Activated T-cell treated with anti-CD3 and anti-CD28 coated beads, Interleukin-2, amount 50 U/mL, for 1 hour (primary cell): ENCODE results near the gene ZNF766.
"Not testable (repeated sequence)": the region's sequence is repeated elsewhere in the genome, so short reads cannot be mapped to it uniquely, and the experiment has no call there.

Experiments used
- DNase-seq: peaks from one replicate; pipeline ENCODE4 v3.0.0-alpha.2; 2020

Gene ZNF766

GRCh38 chr19:52277471-52277870 lies 8.1 kb downstream of the ZNF766 start:
- no peak for DNase-seq

DNA sequence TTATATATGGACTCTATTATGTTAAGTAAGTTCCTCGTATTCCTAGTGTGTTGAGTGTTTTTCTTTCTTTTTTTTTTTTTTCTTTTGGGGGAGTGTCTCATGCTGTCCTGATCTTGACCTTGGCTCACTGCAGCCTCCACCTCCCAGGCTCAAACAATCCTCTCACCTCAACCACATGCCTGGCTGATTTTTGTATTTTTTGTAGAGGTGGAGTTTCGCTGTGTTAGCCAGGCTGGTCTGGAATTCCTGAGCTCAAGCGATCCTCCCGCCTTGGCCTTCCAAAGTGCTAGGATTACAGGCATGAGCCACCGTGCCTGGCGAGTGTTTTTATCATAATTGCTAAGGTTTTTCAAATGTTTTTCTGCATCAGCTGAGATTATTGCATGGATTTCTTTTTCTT lies 16.9 kb downstream of the ZNF766 start:
- no peak for DNase-seq

DNA sequence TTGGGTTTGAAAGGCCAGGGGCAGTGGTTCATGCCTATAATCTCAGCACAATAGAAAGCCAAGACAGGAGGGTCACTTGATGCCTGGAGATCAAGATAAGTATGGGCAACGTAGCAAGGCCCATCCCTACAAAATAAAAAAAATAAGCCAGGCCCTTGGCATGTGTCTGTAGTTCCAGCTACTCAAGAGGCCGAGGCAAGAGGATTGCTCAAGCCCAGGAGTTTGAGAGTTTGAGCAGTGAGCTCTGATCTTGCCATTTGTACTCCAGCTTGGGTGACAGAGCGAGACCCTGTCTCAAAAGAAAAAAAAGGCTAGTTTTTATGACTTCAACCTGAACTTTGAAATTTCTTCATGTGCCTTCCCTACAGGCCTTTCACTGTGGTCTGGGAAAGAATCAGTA lies 22.4 kb downstream of the ZNF766 start:
- DNase-seq = no peak

- not testable (repeated sequence) for DNase-seq
Observed at GRCh38 chr19:52292946-52293345, 23.6 kb downstream of the ZNF766 start.

DNA sequence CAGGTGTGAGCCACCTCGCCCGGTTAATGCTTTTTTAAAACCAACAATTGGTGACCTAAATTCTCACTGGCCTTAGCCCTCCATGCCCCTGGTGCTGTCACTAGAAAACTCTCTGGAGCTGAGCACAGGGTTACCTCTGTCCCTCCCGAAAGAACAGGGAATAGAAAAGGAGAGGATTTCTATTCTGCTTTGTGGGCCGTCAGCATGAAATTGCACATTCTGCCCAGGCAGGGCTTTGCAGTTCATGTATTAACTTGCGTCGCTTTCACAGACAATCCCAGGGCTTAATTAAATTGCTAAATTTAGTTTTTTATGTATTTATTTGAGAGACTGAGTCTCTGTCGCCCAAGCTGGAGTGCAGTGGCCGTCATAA lies 27.0 kb downstream of the ZNF766 start:
- DNase-seq = peak; percentile 19

DNA sequence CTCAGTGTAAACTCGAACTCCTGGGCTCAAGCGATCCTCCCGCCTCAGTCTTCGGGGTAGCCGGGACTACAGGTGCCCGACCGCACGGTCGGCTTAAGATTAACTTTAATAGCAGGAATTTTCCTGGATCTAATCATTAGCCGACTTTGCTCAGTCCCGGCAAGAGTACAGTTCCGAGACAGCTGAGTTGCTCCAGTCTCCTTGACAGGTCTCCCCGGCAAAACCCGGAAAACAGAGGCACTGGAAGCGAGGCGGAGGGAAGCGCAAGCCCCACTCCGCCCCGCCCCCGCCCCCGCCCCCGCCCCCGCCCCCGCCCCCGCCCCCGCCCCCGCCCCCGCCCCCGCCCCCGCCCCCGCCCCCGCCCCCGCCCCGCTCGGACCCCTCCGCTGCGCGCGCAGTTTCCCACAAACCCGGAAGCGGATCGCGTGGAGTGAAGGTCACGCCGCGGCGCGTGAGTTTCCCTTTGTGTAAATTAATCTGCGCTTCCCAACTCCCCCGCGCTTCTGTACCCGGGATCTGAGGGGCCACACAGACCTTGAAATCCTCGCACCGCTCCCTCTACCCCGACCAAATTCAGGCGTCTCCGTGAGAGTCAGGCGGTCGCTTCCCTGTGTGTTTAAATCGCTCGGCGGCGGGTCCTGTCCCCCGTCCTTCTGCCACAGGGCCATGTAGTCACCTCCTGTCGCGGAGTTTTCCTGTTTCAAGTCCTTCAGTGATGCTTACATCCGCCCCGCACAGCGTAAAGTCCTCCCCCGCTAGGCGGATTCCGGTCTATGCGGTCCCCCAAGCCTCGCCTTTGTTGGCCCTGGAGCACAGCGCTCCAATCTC lies 27.6 kb downstream of the ZNF766 start, which contains the start of gene ZNF480:
Gene ZNF480 (plus strand): TSS at position 397 of the 828 bp plus-strand sequence. CDS start 3,244 bp downstream, outside the sequence.
- peak; percentile 84 for DNase-seq

DNA sequence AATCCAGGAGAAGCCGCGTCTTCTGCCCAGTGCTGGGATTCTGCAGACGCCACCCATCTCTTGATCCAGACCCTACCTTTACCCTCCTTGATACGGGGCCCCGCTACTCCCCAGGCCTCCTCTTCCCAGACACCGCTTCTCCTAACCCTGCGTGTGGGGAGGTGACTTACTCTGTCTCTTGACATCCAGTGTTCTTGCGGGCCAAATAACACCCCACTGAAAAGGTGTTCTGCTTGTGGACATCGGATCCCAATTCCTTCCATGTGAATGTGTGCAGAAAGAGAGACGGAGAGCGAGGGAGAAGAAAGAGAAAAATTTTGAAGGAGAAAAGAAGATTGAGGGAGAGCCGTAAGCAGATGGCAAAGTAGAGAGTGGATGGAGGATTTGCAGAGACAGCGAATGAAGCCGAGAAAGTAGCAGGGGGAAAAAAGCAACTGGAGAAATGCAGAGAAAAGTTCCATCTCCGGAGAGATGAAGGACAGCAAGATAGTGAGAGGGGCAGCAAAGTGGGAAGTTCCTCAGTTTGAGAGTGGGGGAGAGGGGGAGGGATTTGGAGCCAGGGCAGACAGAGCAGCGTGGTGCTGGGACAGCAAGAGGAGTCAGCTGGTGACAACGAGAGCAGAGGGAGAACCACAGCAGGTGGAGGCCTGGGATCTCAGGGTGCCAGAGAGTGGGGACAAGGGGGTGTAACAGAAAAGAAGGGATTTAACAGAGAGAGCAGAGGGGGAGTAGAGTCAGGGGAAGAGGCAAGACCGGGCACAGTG lies 28.4 kb downstream of the ZNF766 start:
- DNase-seq = no peak

DNA sequence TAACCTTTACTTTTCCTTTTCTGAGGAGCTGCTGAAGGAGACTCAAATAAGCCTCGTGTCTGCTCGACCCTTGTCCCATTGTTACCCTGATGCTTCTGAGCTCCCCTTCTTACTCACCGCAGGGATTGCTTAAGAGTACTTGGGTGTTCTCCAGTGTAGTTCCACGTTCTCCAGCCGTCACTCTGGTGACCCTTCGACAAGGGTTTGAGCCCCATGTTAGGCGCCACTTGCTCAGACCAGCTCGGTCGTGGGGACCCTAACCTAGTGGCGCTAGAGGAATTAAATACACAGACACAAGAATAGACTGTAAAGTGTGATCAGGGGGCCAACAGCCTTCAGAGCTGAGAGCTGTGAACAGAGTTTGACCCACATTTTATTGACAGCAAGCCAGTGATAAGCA lies 37.9 kb downstream of the ZNF766 start:
- peak; percentile 19 for DNase-seq

GRCh38 chr19:52322429-52322828 lies 53.0 kb downstream of the ZNF766 start:
- no peak for DNase-seq

DNA sequence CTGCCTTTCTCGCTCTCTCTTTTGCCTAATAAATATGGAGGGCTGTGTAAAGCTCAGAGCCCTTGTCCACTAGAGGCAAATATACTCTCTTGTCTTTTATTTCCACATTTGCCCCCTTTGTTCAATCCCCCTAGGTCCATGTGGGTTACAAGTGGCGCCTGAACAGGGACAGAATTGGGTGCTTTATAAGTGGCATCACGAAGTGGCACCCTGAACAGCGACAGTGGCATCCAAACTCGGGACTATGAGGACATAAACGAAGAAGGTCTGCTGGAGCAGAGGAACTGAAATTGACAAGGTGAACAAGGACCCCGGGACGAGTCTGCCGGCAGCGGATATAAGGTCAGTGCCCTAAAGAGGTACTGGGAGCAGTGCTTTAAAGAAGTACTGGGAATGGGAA lies 62.4 kb downstream of the ZNF766 start:
- DNase-seq = no peak

GRCh38 chr19:52335768-52336116 lies 66.4 kb downstream of the ZNF766 start:
- no peak for DNase-seq

GRCh38 chr19:52336117-52336790 lies 66.9 kb downstream of the ZNF766 start, which contains the start of gene ZNF610:
ZNF610 (plus strand) TSS chr19:52336243; CDS start chr19:52349173, 12,930 bp downstream.
- peak; percentile 85 for DNase-seq

DNA sequence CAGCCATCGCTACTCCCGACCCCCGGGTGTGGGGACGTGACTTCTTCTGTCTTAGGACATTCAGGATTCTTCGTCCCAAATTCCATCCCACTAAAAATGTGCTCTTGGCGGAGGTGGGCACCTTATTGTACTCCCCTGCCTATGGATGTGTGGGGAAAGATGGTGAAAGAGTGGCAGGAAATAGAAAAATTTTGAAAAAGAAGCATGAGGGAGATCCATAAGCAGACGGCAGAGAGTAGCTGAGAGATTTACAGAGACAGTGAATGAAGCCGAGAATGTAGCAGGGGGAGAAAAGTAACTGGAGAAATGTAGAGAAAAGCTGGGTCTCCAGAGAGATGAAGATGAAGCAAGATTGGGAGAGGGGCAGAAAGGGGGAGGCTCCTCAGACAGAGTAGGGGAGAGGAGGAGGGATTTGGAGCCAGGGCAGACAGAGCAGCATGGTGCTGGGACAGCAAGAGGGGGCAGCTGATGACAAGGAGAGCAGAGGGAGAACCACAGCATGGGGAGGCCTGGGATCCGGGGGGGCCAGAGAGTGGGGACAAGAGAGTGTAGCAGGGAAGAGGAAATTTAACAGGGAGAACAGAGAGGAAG lies 67.5 kb downstream of the ZNF766 start:
- no peak for DNase-seq

DNA sequence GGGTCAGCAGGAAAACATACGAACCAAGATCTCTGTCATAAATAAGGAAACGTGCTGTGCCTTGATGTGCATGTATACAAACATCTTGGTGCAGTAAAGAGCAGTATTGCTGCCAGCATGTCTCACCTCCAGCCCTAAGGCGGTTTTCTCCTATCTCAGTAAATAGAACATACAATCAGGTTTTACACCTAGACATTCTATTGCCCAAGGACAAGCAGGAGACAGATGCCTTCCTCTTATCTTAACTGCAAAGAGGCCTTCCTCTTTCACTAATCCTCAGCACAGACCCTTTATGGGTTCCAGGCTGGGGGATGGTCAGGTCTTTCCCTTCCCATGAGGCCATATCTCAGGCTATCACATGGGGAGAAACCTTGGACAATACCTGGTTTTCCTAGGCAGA lies 69.6 kb downstream of the ZNF766 start:
- DNase-seq = not testable (repeated sequence)

DNA sequence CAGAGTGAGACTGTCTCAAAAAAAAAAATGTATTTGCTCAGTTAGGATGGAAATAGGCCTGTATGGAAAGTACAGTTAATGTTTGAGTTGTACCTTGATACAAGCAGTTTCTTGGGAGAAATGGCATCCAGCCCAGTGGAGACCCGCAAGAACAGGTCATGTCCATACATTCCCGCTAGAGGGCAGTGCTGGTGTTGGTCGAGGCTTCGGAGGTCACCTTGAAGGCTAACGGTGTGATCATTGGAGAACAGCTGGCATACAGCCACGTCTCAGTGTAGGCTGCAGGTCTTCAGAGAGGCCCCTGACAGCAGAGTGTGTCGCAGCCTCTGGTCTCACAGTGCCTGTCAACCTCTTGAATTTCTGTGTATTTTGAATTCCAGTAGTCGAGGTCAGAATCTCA lies 74.2 kb downstream of the ZNF766 start:
- DNase-seq = peak; percentile 35

GRCh38 chr19:52345162-52345561 lies 75.8 kb downstream of the ZNF766 start:
- DNase-seq = no peak
